ENCODE measurements around the gene MSANTD2. TPM values are rescaled to one million over a fixed set of nuclear protein-coding genes. Genes with fewer than 3 reads are reported as not detected.

Gene MSANTD2
- polyA plus RNA-seq, 1 donor, result 49.5 TPM

GRCh38 chr11:124823512-124824376, 23.5 kb upstream of the MSANTD2 start:
- no peak for DNase-seq

DNA sequence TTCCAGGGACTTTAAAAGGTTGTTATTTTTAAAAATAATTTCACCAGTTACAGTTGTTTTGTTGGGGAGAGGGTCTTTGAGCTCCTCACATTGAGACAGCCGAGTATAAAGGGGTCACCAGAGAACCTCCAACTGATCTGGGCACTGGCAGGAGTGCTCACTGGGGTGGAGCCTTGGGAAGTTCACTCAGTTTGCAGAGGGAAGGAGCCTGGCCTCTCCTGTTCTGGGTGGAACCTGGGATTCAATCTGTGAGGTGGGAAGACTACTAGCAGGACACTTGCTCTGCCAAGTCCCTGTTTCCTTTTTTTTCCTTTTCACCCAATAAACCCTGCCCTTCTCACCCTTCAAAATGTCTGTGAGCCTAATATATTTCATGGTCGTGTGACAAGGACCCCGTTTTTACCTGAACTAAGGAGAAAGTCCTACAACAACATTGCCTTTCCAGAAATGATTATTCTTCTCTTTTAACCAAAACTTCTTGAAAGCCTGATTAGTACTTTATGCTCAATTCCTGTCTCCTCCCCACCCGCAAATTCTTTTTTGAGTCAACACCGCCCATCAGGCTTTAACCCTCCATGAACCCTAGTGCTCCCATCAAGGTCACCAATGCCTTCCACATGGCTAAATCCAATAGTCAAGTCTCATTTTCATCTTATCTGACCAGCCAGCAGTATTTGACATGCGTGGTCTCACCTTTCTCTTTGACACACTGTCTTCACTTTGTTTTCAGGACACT, 22.0 kb upstream of the MSANTD2 start:
- DNase-seq, result no peak

DNA sequence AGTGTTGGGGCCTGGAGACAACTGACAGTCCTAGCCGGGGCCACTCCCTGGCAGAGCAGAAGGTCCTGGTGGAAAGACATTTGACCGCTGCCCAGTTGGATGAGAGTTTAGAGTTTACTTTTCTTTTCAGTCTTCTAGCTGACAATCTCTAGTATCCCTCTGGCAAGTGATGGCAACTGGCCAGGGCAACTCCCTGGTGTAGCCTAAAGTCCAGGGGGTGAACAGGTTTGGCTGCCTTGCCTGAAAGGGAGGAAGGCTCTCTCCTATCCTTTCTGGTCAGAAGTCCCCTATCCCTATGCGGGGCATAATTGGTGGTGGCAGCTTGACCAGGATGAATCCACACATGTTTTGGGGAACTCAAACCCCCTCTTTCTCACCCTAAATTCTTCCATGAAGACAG, 16.8 kb upstream of the MSANTD2 start:
- no peak for DNase-seq

- DNase-seq, result no peak
These were observed 14.5 kb upstream of the MSANTD2 start for GRCh38 chr11:124814739-124815138.

DNA sequence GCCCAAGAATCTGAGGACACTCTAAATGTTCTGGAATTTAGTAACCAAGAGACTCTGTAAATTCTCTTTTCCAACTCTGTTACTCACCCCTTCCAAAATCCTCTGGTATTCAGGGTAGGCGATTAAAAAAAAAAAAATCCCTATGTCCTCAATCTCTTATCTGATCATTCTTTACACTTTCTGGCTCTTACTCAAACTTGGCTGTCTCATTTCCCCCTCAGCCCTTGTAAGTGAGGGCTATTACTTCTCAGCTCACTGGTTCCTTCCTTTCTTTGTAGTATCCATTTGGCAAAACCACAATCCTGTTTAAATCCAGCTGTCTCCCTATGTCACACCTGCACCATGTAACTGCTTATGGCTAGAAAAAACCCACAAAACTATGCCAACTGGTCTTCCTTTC, 12.7 kb upstream of the MSANTD2 start:
- DNase-seq, result no peak

- no peak for DNase-seq
These were observed 11.4 kb upstream of the MSANTD2 start for GRCh38 chr11:124811399-124812125.

DNA sequence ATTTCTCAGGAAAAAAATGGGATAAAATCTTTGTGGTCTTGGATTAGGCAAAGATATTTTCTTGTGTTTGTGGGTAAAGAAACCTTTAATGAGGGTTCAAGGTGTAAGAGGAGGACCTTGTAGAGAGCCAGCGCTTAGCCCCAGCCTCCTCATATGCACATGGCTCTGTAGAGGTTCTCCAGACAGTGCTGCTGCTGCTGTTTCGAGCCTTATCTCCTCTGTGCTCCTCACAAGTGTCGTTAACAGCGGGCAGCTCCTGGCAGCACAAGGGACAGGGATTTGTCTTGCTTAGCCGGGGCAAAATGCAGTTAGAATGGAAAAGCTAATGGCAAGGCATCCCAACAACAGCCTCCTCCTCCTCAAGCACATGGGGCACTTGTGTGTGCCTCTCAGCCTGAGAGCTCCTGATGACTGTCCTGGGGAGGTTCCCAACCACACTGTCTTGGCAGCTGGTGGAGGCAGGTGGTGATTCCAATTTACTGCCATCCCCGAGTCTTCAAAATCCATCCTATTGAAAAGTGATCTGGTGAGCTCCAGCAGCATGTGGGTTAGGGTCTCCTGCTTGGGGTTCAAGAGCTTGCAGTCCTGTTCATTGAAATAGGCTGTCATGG, 7.6 kb upstream of the MSANTD2 start:
- no peak for DNase-seq

- DNase-seq, result no peak
These were observed 7.0 kb upstream of the MSANTD2 start for GRCh38 chr11:124807201-124807600.

- no peak for DNase-seq
These were observed 4.7 kb upstream of the MSANTD2 start for GRCh38 chr11:124804884-124805283.

GRCh38 chr11:124801636-124802312, 1.6 kb upstream of the MSANTD2 start:
- DNase-seq, result no peak

DNA sequence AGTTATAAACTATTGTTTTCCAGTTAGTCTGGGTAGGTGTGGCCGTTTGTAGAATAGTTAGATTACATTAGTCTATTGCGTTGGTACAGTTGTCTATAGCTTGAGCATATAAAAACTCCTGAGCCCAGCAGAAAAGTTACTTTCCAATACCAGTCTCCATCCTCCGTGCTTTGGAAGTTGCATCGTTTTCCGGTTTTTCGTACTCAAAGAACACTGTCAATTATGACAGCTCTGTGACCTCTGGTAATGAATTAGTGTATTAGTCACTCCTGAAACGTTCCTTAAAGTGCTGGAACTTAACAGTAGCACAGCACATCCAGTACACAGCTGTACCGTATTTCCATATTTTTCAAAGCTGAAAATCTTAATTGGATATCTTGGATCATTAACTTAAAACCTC, 808 bp upstream of the MSANTD2 start:
- DNase-seq, result peak; percentile 26

DNA sequence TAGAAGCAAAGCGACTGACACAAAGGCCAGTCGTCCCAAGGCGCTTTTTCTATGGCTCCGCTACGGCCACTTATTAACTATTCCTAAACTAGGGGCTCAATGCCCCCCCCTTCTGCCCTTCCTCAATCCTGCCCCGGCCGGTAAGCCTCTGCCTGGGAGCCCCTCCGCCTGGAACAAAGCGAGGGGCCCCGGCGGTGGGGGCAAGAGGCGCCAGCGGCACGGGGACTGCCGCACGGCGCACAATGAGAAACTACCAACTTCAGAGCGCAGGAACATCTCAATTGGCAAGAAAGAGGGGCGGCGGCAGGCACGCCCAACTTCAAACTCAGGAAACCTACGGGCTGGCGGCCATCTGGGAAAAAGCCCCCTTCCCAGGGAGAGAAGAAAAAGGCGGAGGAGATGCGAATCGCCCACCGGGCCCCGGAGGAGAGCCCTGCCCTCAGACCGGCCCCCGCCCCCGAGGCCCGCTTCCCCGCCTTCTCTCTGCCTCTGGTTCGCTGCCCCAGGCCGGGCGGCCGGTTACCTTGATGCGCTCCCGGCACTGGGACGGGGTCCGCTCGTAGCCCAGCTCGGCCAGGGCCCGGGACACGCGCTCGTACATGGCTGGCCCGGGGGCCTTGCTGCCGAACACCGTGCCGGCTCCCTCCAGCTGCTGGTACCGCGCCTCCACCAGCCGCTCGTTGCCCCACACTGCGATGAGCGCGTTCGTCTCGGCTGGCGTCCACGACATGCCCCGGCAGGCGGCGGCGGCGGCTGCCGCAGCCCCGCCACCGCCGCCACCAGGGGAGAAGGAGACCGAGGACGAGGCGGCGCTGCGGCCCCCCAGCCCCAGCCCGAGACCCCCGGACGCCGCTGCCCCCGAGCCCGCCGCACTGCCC, 619 bp downstream of the MSANTD2 start:
- peak; percentile 36 for DNase-seq

DNA sequence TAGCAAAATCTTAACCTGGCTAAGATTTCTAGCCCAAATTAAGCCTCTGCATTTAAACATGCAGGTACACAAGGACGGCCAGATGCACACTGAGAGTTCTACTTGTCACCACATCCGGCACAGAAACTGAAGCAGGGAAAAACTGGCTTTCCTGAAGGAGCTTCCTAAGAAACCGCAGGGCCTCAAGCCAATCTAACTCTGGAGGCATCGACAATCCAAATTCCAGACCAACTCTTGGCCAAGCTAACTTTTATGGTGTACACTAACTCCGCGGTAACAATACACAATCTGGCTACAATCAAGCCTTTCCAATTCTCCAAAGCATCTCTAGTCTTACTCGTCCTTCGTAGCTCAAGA, 1.2 kb downstream of the MSANTD2 start:
- DNase-seq, result peak; percentile 48

- DNase-seq, result no peak
These were observed 3.9 kb downstream of the MSANTD2 start for GRCh38 chr11:124796312-124796711.

- peak; percentile 58 for DNase-seq
These were observed 6.5 kb downstream of the MSANTD2 start for GRCh38 chr11:124793466-124794278.

DNA sequence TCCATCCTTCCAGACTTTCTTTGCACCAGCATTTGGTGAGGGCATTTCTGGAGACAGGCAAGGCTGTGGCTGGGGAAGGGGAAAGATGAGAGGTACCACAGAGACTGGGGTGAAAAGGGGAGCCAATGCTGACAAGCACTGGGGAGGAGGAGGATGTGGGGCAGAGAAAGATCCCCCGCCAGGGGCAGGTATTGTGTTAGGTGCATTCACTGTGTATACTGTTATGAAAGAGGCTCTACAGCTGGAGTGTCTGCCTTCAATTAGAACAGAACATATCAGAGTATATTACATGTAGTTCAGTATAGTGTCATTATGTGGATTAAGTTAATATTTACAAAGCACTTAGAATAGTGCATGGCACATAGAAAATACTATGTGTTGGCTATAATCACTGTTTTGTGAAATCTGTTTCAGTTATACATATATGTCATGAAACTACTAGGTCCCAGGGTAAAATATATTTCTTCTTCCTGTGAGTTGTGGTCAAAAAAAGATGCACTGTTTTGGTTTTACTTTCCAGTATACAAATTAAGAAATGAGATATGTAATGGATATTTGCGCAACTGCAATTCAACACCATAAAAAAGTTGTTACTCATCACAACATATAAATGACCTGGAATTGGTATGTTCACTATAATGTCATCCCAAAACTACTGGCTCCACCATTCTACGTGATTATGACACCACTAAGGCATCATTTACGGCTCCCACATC, 8.4 kb downstream of the MSANTD2 start:
- no peak for DNase-seq

DNA sequence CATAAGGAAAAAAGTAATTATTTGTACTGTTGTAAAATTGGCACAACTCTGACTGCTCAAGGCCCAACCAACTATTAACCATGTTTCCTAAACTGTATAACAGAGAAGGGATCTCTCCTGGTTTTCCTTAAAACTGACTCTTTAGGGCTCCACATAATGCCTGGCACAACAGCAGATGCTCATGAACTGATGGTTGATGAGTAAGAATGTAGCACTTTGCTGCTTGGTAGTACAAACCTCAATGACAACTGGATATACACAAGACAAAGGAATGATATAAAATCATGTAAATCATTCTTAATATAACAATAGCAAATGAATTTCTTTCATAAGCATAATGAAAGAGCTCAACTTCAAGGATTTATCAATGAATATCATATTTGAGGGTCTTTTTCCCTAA, 11.7 kb downstream of the MSANTD2 start:
- DNase-seq, result no peak

DNA sequence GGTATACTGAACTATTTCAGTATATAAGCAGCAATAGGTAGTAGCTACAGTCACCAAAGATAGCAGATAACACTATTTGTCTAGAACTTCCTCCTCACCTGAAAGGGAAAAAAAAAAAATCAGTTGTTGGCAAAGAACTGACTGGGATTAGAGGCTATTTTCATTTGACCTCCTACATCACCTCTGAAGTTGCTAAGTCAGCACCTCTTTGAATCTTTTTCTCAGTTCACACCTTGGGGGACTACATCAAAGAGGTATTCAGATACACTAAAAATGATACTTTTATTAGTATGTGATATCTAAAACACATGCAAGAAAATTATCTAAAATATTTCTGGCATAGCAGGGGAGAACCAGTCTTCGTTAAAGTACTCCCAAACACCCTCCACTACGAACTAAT, 16.2 kb downstream of the MSANTD2 start:
- DNase-seq, result no peak

GRCh38 chr11:124783002-124783401, 17.2 kb downstream of the MSANTD2 start:
- DNase-seq, result no peak
